Measurements from ENCODE around the gene RAP1GDS1. TPM values are rescaled to one million over a fixed set of nuclear protein-coding genes. Genes with fewer than 3 reads are reported as not detected.

RAP1GDS1 gene
- polyA plus RNA-seq, 4 donors: 11.3 to 22.8 (median 20.1) TPM

DNA sequence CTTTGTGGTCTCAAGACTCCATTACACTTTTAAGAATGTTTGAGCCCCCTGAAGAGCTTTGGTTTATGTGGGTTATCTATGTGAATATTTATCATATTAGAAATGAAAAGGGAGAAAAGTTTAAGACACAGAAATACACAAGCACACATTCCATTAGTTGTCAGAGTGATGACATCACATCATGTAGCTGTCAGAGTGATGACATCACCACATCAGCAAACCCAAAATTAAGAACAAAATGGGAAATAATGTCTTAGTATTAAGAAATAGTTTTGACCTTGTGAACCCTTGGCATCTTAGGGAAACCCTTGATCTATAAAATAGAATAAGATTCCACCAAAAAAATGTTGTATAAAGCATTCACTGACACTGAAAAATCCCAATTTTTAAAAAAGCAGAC is 201.3 kb downstream of the RAP1GDS1 start:
- no peak overlapping the region for H3K27ac ChIP-seq (ENCODE audit: low read depth in 1 of 3, low read length in 2 of 3)
- no peak for DNase-seq
- no peak for FAIRE-seq
- H3K4me1 ChIP-seq (ENCODE audit: control insufficient read depth in 3 of 3, insufficient read depth in 2 of 3, low read depth in 1 of 3, low read length in 2 of 3): no peaks in the 10 kb centered on the region
- no peaks in the 10 kb centered on the region for H3K36me3 ChIP-seq (ENCODE audit: control insufficient read depth in 3 of 3, insufficient read depth in 2 of 3, low read depth in 1 of 3, low read length in 3 of 3)
- peaks cover 0 to 4% of the 10 kb centered on the region in 2 donors for H3K9me3 ChIP-seq (ENCODE audit: control insufficient read depth in 2 of 2, insufficient read depth in 1 of 2, low read depth in 1 of 2, low read length in 1 of 2)
- H3K27me3 ChIP-seq (ENCODE audit: control insufficient read depth in 3 of 3, insufficient read depth in 3 of 3, low read length in 3 of 3): no peaks in the 10 kb centered on the region
- H3K4me3 ChIP-seq (ENCODE audit: low read depth in 1 of 3, low read length in 3 of 3): no peak overlapping the region

DNA sequence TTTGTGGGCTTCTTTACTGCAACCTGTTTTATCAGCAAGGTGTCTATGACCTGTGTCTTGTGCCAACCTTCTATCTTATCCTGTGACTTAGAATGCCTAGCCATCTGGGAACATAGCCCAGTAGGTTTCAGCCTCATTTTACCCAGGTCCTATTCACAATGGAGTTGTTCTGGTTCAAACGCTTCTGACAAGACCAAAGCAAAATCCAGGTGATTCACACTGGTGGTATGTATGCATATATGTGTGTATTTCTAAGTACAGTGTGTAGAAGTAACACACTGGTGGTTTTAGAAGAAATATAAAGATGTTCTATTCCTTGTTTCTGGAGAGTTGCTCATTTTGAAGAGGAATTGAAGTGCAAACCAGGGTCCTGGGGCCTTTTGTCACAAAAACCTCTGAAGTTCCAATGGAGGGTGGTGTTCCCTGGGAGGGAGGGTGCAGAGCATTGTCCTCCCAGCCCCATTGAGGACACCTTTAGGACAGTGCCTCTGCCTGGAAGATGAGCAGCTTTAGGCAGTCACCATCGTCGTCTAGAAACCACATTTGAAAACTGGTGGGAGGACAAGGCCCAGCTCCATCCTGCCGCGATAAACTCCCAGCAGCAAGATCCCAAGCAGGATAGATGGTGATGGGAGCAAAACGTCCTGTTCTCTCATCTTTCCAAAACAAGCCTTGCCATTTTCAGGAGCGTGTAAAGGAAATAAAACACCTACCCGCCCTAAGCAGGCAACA is 205.8 kb downstream of the RAP1GDS1 start:
- H3K9me3 ChIP-seq (ENCODE audit: control insufficient read depth in 2 of 2, insufficient read depth in 1 of 2, low read depth in 1 of 2, low read length in 1 of 2): no peaks in the 10 kb centered on the region
- no peak for DNase-seq
- H3K4me3 ChIP-seq (ENCODE audit: low read depth in 1 of 3, low read length in 3 of 3): no peak overlapping the region
- H3K4me1 ChIP-seq (ENCODE audit: control insufficient read depth in 3 of 3, insufficient read depth in 2 of 3, low read depth in 1 of 3, low read length in 2 of 3): peaks cover 0 to 4% (median 0%) of the 10 kb centered on the region in 3 donors
- no peak for FAIRE-seq
- H3K27me3 ChIP-seq (ENCODE audit: control insufficient read depth in 3 of 3, insufficient read depth in 3 of 3, low read length in 3 of 3): no peaks in the 10 kb centered on the region
- H3K27ac ChIP-seq (ENCODE audit: low read depth in 1 of 3, low read length in 2 of 3): no peak overlapping the region
- 37 to 45% (median 40%) methylated on average over 8 of the region's 8 CpGs for WGBS, 3 donors
- H3K36me3 ChIP-seq (ENCODE audit: control insufficient read depth in 3 of 3, insufficient read depth in 2 of 3, low read depth in 1 of 3, low read length in 3 of 3): no peaks in the 10 kb centered on the region

DNA sequence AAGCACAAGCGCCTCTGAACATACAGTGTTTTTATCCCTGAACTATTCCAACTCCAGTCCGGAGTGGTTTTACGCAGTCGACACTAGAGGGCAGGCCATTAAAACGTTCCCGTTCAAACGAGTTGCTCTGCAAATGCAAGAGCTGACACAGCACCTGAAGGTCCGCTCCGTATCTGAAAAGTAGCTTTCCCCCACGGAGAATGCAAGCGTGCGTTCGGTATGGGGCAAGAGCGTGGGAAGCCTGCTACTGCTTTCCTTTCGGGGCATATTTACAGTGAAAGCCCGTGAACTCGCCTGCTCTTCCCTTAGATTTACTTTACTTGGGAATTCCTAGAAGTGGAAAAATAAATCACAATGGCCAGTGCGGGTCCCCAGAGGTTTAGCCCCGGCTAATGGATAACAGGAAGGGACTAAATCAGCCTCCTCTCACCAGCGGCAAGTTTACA is 206.5 kb downstream of the RAP1GDS1 start:
- 2 to 3% (median 2%) methylated on average over 20 of the region's 20 CpGs for WGBS, 3 donors
- Histone ChIP-seq H3K27me3 (ENCODE audit: control insufficient read depth in 3 of 3, insufficient read depth in 3 of 3, low read length in 3 of 3) (no peaks in the 10 kb centered on the region), H3K4me3 (ENCODE audit: low read depth in 1 of 3, low read length in 3 of 3) (peak overlapping the region in 2 of 3 donors; percentile 24 to 36), H3K9me3 (ENCODE audit: control insufficient read depth in 2 of 2, insufficient read depth in 1 of 2, low read depth in 1 of 2, low read length in 1 of 2) (no peaks in the 10 kb centered on the region), H3K4me1 (ENCODE audit: control insufficient read depth in 3 of 3, insufficient read depth in 2 of 3, low read depth in 1 of 3, low read length in 2 of 3) (peaks cover 0 to 4% (median 0%) of the 10 kb centered on the region in 3 donors), H3K27ac (ENCODE audit: low read depth in 1 of 3, low read length in 2 of 3) (no peak overlapping the region), H3K36me3 (ENCODE audit: control insufficient read depth in 3 of 3, insufficient read depth in 2 of 3, low read depth in 1 of 3, low read length in 3 of 3) (no peaks in the 10 kb centered on the region)
- peak; percentile 84 for DNase-seq
- FAIRE-seq: no peak

DNA sequence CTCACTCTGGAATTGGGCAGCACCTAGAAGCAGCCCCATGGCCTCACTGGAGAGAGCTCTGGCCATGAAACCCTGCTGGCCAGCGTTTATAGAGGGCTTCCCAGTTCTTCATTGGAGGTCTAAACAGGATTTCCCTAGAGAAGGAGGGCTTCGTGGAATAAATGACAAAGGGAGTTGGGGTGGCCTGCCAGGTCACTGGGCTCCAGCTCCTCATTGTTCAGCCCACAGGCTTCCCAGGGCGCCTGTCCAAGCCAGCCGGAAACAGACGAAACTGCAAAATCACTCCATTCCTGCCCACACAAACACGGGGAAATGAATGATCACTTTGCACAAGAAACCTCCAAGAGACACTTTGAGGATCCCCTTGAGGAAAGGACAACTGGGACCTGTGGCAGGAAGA is 207.5 kb downstream of the RAP1GDS1 start:
- Histone ChIP-seq H3K4me1 (ENCODE audit: control insufficient read depth in 3 of 3, insufficient read depth in 2 of 3, low read depth in 1 of 3, low read length in 2 of 3) (peaks cover 0 to 4% (median 0%) of the 10 kb centered on the region in 3 donors), H3K27ac (ENCODE audit: low read depth in 1 of 3, low read length in 2 of 3) (no peak overlapping the region), H3K9me3 (ENCODE audit: control insufficient read depth in 2 of 2, insufficient read depth in 1 of 2, low read depth in 1 of 2, low read length in 1 of 2) (no peaks in the 10 kb centered on the region), H3K4me3 (ENCODE audit: low read depth in 1 of 3, low read length in 3 of 3) (no peak overlapping the region), H3K36me3 (ENCODE audit: control insufficient read depth in 3 of 3, insufficient read depth in 2 of 3, low read depth in 1 of 3, low read length in 3 of 3) (no peaks in the 10 kb centered on the region), H3K27me3 (ENCODE audit: control insufficient read depth in 3 of 3, insufficient read depth in 3 of 3, low read length in 3 of 3) (no peaks in the 10 kb centered on the region)
- 44 to 78% (median 56%) methylated on average over 6 of the region's 6 CpGs for WGBS, 3 donors
- no peak for FAIRE-seq
- no peak for DNase-seq

DNA sequence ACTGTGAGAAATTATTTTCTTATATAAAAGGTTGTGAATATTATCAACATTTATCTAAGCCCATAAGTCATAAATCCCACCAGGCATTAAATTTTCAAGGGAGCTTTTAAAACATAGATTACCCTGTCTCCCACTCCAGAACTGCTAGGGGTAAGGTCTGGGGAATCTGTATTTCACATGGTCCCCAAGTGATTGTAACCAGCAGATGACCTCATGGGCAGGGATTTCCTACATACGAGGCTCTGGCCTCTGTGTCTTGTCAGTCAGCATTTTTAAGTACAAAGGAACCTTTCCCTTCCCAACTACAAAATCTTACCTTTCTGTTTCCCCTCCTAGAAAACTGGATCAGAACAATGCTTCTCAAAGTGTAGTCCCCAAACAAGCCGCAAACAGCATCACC is 208.6 kb downstream of the RAP1GDS1 start:
- H3K4me3 ChIP-seq (ENCODE audit: low read depth in 1 of 3, low read length in 3 of 3): no peak overlapping the region
- H3K27me3 ChIP-seq (ENCODE audit: control insufficient read depth in 3 of 3, insufficient read depth in 3 of 3, low read length in 3 of 3): no peaks in the 10 kb centered on the region
- WGBS, 3 donors: 68 to 74% (median 70%) methylated on average over 2 of the region's 2 CpGs
- FAIRE-seq (no peak), DNase-seq (no peak)
- H3K4me1 ChIP-seq (ENCODE audit: control insufficient read depth in 3 of 3, insufficient read depth in 2 of 3, low read depth in 1 of 3, low read length in 2 of 3): peaks cover 0 to 4% (median 0%) of the 10 kb centered on the region in 3 donors
- H3K36me3 ChIP-seq (ENCODE audit: control insufficient read depth in 3 of 3, insufficient read depth in 2 of 3, low read depth in 1 of 3, low read length in 3 of 3): peaks cover 0 to 2% (median 0%) of the 10 kb centered on the region in 3 donors
- no peaks in the 10 kb centered on the region for H3K9me3 ChIP-seq (ENCODE audit: control insufficient read depth in 2 of 2, insufficient read depth in 1 of 2, low read depth in 1 of 2, low read length in 1 of 2)
- H3K27ac ChIP-seq (ENCODE audit: low read depth in 1 of 3, low read length in 2 of 3): no peak overlapping the region

DNA sequence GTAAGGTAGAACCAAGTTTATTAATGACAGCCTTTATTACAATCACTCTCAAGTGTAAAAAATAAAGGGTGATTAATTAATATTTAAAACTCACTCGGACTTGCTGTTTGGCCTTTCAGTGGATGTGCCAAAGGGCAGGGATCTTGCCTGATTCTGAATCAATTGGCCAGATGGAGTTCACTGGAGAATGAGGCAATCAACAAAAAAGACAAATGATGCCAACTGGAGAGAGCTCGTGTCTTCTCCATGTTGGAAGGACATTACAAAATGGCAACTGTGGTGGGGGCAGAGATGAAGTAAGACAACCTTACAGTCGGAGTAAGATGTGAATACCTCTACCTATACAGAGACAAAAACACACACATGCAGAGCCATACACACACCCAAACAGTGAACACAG is 209.2 kb downstream of the RAP1GDS1 start:
- no peaks in the 10 kb centered on the region for H3K27me3 ChIP-seq (ENCODE audit: control insufficient read depth in 3 of 3, insufficient read depth in 3 of 3, low read length in 3 of 3)
- 76 to 81% (median 78%) methylated on average over 3 of the region's 3 CpGs for WGBS, 3 donors
- FAIRE-seq: no peak
- H3K4me1 ChIP-seq (ENCODE audit: control insufficient read depth in 3 of 3, insufficient read depth in 2 of 3, low read depth in 1 of 3, low read length in 2 of 3): peaks cover 0 to 4% (median 0%) of the 10 kb centered on the region in 3 donors
- no peak for DNase-seq
- H3K27ac ChIP-seq (ENCODE audit: low read depth in 1 of 3, low read length in 2 of 3): no peak overlapping the region
- peaks cover 0 to 2% (median 0%) of the 10 kb centered on the region in 3 donors for H3K36me3 ChIP-seq (ENCODE audit: control insufficient read depth in 3 of 3, insufficient read depth in 2 of 3, low read depth in 1 of 3, low read length in 3 of 3)
- H3K9me3 ChIP-seq (ENCODE audit: control insufficient read depth in 2 of 2, insufficient read depth in 1 of 2, low read depth in 1 of 2, low read length in 1 of 2): no peaks in the 10 kb centered on the region
- no peak overlapping the region for H3K4me3 ChIP-seq (ENCODE audit: low read depth in 1 of 3, low read length in 3 of 3)

DNA sequence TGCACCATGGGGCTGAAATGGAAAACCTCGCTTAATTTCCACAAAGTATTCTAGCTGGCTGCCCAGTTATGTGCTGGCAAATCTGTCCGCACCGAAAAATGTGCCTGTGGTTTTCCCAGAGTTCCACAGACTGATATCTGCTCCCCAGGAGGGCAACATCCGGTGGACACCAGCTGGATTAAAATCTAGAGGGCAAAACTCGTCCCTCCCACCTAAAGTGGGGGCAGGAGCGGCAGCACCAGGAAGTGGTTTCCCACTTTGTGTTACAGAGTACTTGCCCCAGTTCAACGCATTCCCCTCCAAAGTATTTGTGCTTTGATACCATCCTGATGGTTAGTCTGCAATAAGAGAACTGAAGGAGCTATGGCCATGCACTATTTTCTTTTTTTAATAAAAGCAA is 209.6 kb downstream of the RAP1GDS1 start:
- H3K9me3 ChIP-seq (ENCODE audit: control insufficient read depth in 2 of 2, insufficient read depth in 1 of 2, low read depth in 1 of 2, low read length in 1 of 2): no peaks in the 10 kb centered on the region
- WGBS, 3 donors: 77 to 86% (median 80%) methylated on average over 7 of the region's 7 CpGs
- peaks cover 0 to 2% (median 0%) of the 10 kb centered on the region in 3 donors for H3K36me3 ChIP-seq (ENCODE audit: control insufficient read depth in 3 of 3, insufficient read depth in 2 of 3, low read depth in 1 of 3, low read length in 3 of 3)
- peak in 1 of 2 donors; percentile 11 for DNase-seq
- H3K27ac ChIP-seq (ENCODE audit: low read depth in 1 of 3, low read length in 2 of 3): no peak overlapping the region
- no peaks in the 10 kb centered on the region for H3K27me3 ChIP-seq (ENCODE audit: control insufficient read depth in 3 of 3, insufficient read depth in 3 of 3, low read length in 3 of 3)
- no peak for FAIRE-seq
- H3K4me3 ChIP-seq (ENCODE audit: low read depth in 1 of 3, low read length in 3 of 3): no peak overlapping the region
- H3K4me1 ChIP-seq (ENCODE audit: control insufficient read depth in 3 of 3, insufficient read depth in 2 of 3, low read depth in 1 of 3, low read length in 2 of 3): peaks cover 0 to 4% (median 0%) of the 10 kb centered on the region in 3 donors

DNA sequence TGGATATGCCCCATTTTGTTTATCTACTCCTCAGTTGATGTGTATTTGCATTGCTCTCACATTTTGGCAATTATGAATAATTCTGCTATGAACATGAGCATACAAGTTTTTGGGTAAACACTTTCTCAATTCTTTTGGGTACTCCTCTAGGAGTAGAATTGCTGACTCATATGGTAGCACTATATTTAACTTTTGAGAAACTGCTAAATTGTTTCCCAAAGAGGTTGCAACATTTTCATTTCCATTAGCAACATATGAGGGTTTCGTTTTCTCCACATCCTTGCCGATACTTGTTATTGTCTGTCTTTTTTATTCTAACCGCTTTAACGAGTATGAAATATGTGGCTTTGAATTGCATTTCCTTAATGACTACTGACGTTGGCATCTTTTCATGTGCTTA is 211.9 kb downstream of the RAP1GDS1 start:
- 84 to 87% (median 86%) methylated on average over 5 of the region's 5 CpGs for WGBS, 3 donors
- Histone ChIP-seq H3K4me1 (ENCODE audit: control insufficient read depth in 3 of 3, insufficient read depth in 2 of 3, low read depth in 1 of 3, low read length in 2 of 3) (peaks cover 0 to under 1% (median 0%) of the 10 kb centered on the region in 3 donors), H3K4me3 (ENCODE audit: low read depth in 1 of 3, low read length in 3 of 3) (no peak overlapping the region), H3K27ac (ENCODE audit: low read depth in 1 of 3, low read length in 2 of 3) (no peak overlapping the region), H3K9me3 (ENCODE audit: control insufficient read depth in 2 of 2, insufficient read depth in 1 of 2, low read depth in 1 of 2, low read length in 1 of 2) (no peaks in the 10 kb centered on the region), H3K27me3 (ENCODE audit: control insufficient read depth in 3 of 3, insufficient read depth in 3 of 3, low read length in 3 of 3) (no peaks in the 10 kb centered on the region), H3K36me3 (ENCODE audit: control insufficient read depth in 3 of 3, insufficient read depth in 2 of 3, low read depth in 1 of 3, low read length in 3 of 3) (peaks cover 0 to 2% (median 0%) of the 10 kb centered on the region in 3 donors)
- DNase-seq (no peak), FAIRE-seq (no peak)
